AG04450 (cell line): ENCODE measurements around the gene PCNP. TPM values are rescaled to one million over a fixed set of nuclear protein-coding genes. Genes with fewer than 3 reads are reported as not detected.

Experiments
- CTCF ChIA-PET: fragments of 300-600, 350-600 bp; formaldehyde crosslinking; extraction: SDS; loops from one replicate; lab custom pipeline; 2022; ENCODE audit warnings: antibody characterized with exemption, inconsistent platforms; lab: Charles Lee
- POLR2A ChIA-PET: fragments of 350-600 bp; formaldehyde crosslinking; extraction: SDS; loops from one replicate; lab custom pipeline; 2021; ENCODE audit warnings: antibody characterized with exemption, inconsistent platforms; lab: Yijun Ruan, JAX
- DNase-seq: peaks from one replicate; pipeline ENCODE4 v3.0.0-alpha.2; 2011; ENCODE audit warnings: low read depth, low spot score
- H3K27ac ChIP-seq: one replicate; pipeline ENCODE4 v1.5.1; 2012; ENCODE audit warnings: low read depth, low read length, control low read depth
- H3K27me3 ChIP-seq: one replicate; pipeline ENCODE4 v1.6.0; 2012; ENCODE audit warnings: low read length; ENCODE audit not compliant: control insufficient read depth, insufficient read depth
- H3K4me3 ChIP-seq: 2 replicates; pipeline ENCODE4 v1.5.1; 2011; ENCODE audit warnings: mild to moderate bottlenecking, low read depth, low read length, control low read depth
- H3K9me3 ChIP-seq: 2 replicates; pipeline ENCODE4 v1.5.1; 2012; ENCODE audit warnings: low read length; ENCODE audit not compliant: control insufficient read depth, insufficient read depth
- CTCF ChIP-seq: IDR thresholded peaks from 2 replicates; pipeline ENCODE4 v1.5.1; 2011; ENCODE audit warnings: low read depth, low read length, control low read depth, inconsistent platforms
- polyA plus RNA-seq: library from polyadenylated mRNA; depleted of rRNA; stranded (reverse); fragments of >200 nt; gene quantifications from 2 replicates; pipeline ENCODE4 v1.2.3, GENCODE V29; 2011

The PCNP gene
- polyA plus RNA-seq, 1 experiment: 97.7 TPM

- no peak overlapping the region for H3K27ac ChIP-seq
- H3K9me3 ChIP-seq: no peaks in the 10 kb centered on the region
- TF ChIP-seq CTCF: no peak
- no peaks in the 10 kb centered on the region for H3K27me3 ChIP-seq
- POLR2A ChIA-PET: no interaction called here
- DNase-seq: no peak
- no peak overlapping the region for H3K4me3 ChIP-seq
- CTCF ChIA-PET: no interaction called here
These were observed 43.3 kb upstream of the PCNP start for GRCh38 chr3:101530686-101531047.

- H3K27me3 ChIP-seq: no peaks in the 10 kb centered on the region
- DNase-seq: no peak
- POLR2A ChIA-PET: no interaction called here
- TF ChIP-seq CTCF: no peak
- H3K9me3 ChIP-seq: no peaks in the 10 kb centered on the region
- no peak overlapping the region for H3K4me3 ChIP-seq
- no peak overlapping the region for H3K27ac ChIP-seq
- CTCF ChIA-PET: no interaction called here
These were observed 42.4 kb upstream of the PCNP start for GRCh38 chr3:101531473-101532086.

- no peak for DNase-seq
- Histone ChIP-seq H3K9me3 (no peaks in the 10 kb centered on the region), H3K27me3 (no peaks in the 10 kb centered on the region), H3K4me3 (no peak overlapping the region), H3K27ac (no peak overlapping the region)
- ChIA-PET POLR2A (no interaction called here), CTCF (no interaction called here)
- TF ChIP-seq CTCF: no peak
These were observed 41.0 kb upstream of the PCNP start for GRCh38 chr3:101532783-101533602.

GRCh38 chr3:101533603-101533968, 40.4 kb upstream of the PCNP start:
- no peaks in the 10 kb centered on the region for H3K27me3 ChIP-seq
- no peak overlapping the region for H3K27ac ChIP-seq
- no peak for DNase-seq
- CTCF ChIA-PET: no interaction called here
- H3K9me3 ChIP-seq: no peaks in the 10 kb centered on the region
- POLR2A ChIA-PET: no interaction called here
- no peak for TF ChIP-seq CTCF
- H3K4me3 ChIP-seq: no peak overlapping the region

GRCh38 chr3:101535221-101535620, 38.8 kb upstream of the PCNP start:
- no peak for DNase-seq
- TF ChIP-seq CTCF: no peak
- CTCF ChIA-PET: no interaction called here
- H3K27me3 ChIP-seq: no peaks in the 10 kb centered on the region
- no peaks in the 10 kb centered on the region for H3K9me3 ChIP-seq
- no peak overlapping the region for H3K4me3 ChIP-seq
- no peak overlapping the region for H3K27ac ChIP-seq
- POLR2A ChIA-PET: no interaction called here
